Activated T-helper 1 cell treated with Interleukin-2 at 50 U/mL for 16 hours (primary cell): ENCODE measurements around the gene ATG5.
"Not testable (repeated sequence)": the region's sequence is repeated elsewhere in the genome, so short reads cannot be mapped to it uniquely, and the experiment has no call there.

Source experiments
- DNase-seq: peaks from one replicate; pipeline ENCODE4 v3.0.0-alpha.2; 2020; ENCODE audit warnings: low read depth

ATG5 gene

DNA sequence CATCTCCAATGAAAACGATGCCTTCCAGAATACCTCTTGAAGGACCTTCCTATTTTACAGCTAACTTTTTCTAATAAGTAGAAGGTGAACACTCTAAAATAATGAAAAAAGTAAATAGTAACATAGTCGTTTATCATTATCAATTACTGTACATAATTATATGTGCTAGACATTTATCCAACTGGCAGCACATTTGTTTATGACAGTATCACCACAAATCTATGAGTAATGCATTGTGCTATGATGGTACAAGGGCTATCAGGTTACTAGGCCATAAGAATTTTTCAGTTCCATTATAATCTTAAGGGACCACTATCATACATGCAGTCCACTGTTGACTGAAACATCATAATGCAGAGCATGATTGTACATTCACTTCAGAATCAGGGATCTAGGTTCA lies 68.4 kb downstream of the ATG5 start:
- DNase-seq = no peak

DNA sequence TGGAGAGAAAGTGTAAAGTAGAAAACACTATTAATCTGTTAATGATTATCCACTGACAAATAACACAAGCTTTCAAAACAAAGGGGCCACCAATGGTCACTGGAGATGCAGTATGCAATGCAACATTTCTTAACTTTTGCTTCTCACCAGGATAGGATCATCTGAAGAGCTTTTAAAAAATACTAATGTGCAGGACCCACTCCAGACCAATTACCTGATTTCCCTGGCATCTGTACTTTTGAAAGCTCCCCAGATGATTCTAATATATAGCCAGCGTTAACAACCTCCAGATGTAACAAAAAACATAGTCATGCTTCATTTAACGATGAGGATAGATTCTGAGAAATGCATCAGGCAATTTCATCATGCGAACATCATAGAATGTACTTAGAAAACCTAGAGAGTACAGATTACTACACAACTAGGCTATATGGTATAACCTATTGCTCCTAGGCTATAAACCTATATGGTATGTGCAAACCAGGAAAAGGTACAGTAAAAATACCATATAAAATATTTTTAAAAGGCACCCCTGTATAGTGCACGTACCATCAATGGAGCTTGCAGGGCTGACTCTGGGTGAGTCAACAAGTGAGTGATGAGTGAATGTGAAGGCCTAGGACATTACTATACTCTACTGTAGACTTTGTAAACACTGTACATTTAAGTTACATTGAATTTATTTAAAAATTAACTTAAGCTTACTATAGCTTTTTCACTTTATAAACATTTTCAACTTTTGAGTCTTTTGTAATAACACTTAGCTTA lies 69.2 kb downstream of the ATG5 start:
- no peak for DNase-seq

DNA sequence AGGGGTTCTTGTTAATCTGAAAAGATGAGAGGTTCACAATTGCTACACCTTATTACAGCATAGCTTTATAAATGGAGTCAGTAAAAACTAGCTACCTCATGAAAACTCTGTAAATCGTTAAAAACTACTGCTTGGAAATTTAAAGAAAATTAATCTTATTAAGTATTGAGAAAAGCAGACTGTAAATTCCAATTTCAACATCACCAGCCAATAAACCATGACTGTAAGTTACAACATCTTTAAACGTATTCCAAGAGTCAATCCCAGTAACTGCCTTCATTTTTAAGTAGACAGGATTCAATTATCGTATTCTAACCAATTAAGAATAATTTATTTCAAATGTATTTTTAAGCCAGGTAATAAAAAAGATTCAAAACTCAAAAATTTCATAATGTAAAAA lies 70.3 kb downstream of the ATG5 start:
- no peak for DNase-seq

DNA sequence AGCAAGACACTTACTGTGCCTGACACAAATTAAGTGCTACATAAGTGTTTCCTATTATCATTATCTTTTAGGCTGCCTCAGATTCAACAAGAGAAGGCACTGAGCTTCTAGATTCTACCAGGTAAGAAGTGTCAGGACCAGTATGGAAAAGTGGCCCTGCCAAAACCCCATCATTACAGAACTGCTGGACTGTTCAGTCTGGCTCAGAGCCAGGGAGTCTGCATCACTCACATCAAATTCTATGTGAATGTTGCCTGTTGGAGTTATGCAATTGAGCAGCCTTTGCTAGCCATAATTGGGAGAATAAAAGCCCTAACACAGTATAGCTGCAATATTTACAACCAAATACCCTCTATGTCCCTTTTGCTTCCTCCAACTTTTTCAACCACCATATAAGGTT lies 70.9 kb downstream of the ATG5 start:
- no peak for DNase-seq

DNA sequence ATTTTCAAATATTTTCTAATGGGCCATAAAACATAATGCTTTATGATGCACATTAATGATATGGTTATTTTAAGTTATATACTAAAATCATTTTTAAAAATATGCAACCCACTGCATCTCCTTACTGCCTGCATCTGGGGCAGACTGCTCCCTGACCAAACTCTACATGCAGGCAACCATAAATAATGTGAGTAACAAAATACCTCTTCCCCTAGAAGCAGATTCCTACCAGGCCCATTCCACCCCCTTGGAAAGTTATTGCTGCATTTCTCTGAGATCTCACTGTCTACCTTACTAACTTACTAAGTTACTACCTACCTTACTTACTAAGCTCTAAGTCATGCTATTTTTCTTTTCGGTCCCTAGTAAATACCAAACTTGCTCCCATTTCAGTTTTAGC lies 71.8 kb downstream of the ATG5 start:
- DNase-seq = no peak

DNA sequence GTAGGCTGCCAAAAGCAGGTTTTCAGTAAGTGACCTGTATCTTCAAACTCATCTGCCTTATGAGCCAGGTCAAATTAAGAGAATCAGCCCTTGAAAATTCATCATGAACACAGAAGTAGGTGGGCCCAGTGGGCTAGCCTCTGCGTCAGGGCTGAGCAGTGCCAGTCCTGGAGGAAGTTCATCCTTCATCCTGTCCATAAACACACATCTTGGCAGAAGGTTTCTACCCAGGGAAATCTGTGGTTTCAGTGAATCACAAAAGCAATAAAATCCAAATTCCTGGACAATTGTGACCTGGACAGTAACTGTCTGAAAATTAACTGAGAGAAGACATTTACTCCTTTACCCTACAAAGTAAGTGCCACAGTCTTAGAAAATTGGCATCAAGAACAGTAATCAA lies 72.4 kb downstream of the ATG5 start:
- DNase-seq = no peak

DNA sequence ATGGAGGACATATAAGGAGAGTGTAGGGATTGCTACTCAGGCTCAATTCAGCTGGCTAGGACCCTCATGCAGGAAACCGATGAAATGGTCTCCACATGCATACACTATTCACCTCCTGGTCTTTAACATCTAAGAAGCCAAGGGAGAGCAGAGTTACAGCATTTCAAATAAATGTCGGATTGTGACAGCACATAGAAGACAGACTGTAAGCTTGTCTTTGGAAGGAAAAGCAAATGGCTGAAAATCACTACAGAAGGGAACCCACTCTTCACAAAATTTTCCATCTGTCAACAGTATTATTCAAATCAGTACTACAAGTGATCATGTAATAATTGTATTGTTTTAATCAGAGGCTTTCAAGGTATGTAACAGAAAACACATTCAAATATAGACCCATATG lies 72.9 kb downstream of the ATG5 start:
- no peak for DNase-seq

DNA sequence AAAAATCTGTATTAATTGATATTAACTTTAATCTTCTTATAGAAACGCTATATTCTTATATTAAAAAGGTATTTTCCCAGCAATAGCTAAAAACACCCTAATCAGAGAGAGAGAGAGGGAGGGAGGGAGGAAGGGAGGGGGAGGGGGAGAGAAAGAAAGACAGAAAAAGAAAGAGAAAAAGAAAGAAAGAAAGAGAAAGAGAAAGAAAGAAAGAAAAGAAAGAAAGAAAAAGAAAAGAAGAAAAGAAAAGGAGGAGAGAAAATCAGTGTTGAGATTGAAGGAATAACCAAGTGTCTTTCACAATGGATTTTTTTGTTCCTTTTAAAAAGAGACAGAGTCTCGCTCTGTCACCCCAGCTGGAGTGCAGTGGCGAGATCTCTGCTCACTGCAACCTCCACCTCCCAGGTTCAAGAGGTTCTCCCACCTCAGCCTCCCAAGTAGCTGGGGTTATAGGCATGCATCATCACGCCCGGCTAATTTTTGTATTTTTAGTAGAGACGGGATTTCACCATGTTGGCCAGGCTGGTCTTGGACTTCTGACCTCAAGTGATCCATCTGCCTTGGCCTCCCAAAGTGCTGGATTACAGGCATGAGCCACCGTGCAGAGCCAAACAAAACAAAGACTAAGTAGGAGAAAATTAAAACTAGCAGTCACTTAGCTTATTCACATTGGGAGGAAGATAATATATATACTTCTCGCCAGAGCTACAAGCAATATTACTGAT lies 73.9 kb downstream of the ATG5 start:
- not testable (repeated sequence) for DNase-seq

DNA sequence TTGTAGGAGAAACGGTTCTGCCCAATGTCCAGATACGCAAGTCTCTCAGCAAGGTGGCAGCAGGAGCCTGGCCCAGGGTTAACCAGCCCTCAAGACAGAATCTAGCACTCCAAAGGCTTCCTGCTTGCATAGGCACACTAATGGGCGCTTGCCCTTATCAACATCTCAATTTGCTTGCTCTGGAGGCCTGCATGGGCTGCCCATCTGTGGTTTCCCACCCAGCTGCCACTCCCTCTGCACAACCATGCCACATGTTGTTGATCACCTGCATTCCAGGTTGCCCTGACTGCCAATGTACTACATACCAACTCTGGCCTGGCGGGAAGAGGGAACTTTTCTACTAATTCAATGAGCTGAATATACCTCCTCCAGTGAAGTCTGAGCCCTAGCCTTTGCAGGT lies 74.6 kb downstream of the ATG5 start:
- no peak for DNase-seq

DNA sequence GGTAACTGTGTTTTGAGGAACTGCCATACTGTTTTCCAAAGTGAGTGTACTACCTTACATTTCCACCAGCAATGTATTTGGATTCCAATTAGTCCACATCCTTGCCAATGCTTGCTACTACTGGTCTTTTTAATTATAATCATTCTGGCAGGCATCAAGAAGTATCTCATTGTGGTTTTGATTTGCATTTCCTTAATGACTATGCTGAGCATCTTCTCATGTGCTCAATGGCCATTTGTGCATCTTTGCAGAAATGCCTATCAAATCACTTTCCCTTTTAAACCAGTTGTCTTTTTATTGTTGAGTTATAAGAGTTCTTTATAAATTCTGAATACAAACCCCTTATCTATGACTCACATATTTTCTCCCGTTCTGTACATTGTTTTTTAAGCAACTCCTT lies 75.9 kb downstream of the ATG5 start:
- no peak for DNase-seq

DNA sequence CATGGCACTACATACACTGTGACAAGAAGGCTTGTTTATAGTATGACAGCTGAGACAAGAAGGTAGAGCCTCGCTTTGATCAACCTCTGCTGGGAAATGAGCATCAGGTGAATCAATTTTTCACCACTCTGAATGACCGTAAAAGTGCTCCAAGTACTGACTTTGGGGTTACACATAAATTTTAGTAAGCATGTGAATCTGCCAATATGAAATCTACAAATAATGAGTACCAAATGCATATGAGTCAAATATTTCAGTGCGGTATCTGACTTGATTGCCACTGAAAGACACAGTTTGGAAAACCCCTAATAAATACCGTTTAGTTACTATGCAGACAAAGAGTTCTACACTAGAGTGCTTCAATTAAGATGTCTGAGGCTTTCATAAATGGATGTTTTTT lies 77.8 kb downstream of the ATG5 start:
- DNase-seq = no peak

DNA sequence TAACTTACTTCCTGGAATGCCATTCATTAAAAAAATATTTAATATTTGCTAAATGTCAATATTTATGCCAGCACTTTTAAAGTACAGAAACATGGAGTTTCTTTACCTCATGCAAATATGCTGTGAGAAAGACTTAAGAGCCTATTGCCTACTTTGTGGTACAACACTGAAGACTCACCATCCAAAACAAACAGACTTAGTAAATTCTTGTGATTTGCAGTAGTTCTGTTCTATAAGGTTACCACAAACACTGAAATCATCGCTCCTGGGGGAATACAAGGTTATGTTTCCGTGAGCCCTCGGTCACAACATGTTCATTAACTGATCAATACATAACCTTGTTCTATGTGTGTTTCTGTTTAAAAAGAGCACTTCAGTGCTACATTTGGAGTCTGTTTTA lies 78.3 kb downstream of the ATG5 start:
- no peak for DNase-seq

DNA sequence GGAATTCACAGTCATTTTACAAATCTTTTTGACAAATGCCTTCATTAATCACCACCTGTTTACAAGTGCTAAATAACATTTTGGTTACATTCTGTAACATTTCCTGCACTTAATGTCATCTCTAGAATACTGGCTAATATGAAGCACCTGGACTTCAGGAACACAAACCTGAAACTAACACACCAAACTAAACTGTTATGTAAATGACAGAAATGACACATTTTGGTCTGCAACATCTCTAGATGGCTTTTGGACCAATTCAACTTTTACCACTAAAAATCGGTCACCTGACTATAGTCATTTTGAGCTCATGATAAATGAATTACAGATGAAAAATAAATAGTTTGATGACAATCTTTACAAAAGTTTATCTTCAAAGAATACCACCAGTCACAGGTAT lies 80.6 kb downstream of the ATG5 start:
- DNase-seq = no peak

DNA sequence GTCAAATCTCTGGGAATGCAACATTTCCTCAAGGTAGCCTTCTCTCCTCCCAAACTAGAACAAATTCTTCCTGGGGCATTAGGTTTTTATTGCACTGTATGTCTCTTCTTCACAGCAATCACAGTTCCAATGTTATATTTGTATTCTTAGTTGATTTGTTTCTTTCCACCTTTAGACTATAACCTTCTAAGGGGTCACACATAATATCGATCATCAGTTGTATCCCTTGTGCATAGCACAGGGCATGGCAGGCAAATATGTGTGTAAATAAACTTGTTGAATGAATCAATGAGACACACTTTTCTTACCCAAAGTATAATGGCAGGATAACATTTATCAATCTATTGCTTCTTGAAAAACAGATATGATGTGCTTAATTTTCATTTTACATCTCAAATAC lies 81.0 kb downstream of the ATG5 start:
- no peak for DNase-seq

DNA sequence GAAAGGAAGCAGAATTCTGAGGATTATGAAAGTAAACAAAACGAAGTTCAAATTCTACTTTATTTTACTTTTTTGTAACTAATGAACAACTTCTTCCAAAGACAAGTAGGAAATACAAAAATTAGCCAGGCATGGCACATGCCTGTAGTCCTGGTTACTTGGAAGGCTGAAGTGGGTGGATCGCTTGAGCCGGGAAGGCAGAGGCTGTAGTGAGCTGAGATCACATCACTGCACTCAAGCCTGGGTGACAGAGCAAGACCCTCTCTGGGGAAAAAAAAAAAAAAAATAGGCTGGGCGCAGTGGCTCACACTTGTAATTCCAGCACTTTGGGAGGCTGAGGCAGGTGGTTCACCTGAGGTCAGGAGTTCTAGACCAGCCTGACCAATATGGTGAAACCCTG lies 82.3 kb downstream of the ATG5 start:
- no peak for DNase-seq

DNA sequence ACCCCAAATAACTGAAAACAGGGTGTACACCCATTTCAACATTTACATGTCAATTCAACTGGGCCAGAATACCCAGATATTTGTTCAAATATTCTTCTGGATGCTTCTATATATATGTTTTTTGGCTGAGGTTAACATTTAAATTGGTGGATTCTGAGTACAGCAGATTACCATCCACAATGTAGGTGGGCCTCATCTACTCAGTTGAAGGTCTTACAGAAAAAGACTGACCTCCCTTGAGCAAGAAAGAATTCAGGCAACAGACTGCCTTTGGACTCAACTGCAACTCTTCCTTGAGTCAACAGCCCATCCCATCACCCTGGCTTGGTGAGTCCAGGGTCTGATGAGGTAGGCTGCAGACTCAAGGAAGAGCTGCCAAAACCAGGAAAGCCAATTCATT lies 84.1 kb downstream of the ATG5 start:
- no peak for DNase-seq

DNA sequence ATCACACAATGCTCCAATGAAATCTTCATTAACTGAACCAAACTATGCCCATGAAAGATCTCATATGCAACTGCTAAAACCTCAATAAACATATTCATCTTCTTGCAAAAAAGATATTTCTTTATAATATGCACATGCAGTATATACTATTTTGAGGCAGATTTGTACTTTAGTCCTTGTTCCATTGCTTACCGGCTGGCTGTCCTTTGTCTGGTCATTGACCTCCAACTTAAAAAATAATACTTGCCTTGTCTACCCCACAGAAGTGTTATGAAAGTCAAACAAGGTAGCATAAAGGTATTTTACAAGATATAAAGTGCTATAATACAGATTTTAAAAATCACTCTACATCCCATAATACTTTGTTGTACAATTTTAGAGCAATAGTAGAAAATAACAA lies 88.3 kb downstream of the ATG5 start:
- no peak for DNase-seq

DNA sequence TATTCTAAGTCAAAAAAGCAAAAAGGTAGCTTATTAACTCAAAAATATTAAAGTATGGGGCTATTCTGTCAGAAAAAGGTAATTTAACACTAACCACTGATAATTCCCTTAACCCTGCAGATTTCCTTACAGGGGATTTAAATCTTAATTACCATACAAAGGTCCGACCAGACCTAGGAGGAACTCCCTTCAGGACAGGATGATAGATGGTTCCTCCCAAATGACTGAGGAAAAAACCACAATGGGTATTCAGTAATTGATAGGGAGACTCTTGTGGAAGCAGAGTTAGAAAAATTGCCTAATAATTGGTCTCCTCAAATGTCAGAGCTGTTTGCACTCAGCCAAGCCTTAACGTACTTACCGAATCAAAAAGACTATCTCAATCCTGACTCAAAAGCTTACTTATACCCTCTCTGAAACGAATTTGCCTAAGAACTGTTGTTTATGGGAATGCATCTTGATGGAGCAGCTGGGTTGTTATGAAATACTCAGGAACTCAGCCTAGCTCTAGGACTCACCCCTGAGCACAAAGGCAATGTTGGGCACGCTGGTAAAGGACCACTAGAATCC lies 95.6 kb downstream of the ATG5 start:
- not testable (repeated sequence) for DNase-seq

DNA sequence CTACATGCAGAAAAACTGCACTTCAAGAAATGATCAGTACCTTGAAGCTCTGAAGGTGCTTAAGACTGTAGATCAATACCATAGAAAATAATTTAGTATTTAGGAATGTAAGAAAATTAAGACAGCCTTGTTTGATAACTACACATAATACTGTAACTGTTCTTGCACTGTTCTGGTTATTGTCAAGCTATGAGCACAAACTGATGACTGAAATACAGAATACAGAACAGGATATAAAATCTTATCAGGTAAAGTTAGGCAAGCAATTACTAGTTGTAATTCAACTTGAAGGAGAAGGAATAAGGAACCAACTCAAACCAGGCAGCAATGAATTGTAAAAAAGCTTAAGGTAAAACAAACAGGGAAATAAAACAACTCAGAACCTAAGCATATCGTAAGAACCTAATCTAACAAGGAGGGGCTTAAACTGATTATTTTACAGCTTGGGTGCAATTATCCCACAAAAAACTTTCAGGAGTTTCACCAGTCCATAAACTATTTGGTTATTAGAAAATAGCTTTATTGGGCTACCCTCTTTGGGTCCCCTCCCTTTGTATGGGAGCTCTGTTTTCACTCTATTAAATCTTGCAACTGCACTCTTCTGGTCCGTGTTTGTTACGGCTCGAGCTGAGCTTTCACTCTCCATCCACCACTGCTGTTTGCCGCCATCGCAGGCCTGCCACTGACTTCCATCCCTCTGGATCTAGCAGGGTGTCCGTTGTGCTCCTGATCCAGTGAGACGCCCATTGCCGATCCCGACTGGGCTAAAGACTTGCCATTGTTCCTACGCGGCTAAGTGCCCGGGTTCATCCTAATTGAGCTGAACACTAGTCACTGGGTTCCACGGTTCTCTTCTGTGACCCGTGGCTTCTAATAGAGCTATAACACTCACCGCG lies 97.7 kb downstream of the ATG5 start:
- DNase-seq = no peak

DNA sequence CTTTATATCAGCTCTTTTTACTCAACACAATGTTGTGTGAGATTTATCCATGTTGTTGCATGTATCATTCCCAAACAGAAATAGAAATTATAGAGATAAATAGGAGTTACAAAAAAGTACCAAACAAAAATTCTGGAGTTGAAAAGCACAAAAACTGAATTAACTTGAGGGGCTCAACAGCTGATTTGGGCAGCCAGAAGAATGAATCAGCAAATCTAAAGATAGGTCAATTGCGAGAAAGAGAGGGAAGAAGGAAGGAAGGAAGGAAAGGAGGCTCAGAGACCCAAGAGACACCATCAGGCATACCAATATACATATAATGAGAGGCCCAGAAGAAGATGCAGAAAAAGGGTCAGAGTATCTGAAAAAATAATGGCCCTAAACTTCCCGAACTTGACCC lies 98.9 kb downstream of the ATG5 start:
- no peak for DNase-seq

DNA sequence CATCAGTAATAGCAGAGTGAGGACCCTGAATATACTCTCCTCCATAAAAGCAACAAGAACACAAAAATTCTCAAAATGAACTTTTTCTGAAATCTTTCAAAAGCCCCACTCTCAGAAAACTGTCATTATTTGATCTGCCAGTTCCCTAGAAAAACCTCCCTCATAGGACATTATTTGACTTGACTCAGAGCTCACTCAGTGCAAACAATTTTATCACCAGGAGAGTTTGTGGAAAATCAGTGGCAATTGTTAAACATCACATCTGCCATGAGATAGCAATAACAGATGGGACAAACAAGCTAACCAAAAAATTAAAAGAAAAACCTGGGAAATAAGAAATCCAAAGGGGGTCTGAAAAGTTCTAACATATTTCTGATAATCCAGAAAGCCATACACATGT lies 100.0 kb downstream of the ATG5 start:
- DNase-seq = no peak

DNA sequence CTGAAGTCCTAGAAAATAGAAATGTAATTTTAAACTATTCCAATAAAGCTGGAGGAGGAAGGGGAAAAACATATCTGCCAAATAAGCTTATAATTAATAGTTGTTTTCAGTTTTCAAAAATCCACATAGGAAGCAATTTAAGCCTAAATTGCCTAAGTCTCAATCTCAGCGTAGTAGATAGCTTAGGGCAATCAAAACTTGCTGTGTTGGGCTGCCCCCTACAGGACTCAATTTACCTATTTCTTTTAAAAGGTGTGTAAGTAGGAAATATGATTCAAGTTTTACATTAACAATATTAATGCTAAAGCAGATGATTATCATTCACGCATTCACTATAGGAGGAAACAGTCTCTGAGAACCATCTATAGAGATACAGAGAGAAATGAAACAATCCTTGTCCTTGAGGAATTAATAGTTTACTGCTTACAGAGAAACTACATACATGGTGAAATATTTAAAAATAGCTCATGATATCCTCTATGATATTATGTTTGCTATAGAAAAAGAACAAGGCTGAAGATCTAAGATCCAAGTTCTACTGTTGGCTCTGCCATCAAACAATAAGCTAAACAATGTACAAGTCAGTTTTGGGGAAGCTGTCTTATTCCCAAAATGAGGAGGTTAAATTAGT lies 102.1 kb downstream of the ATG5 start:
- peak; percentile 28 for DNase-seq
